ENCODE data around the gene ADISSP.

The ADISSP gene

GRCh38 chr20:3795511-3796468, 28.2 kb upstream of the ADISSP start, which contains the start of gene CDC25B (continued):
- TF ChIP-seq, protein P1, sequence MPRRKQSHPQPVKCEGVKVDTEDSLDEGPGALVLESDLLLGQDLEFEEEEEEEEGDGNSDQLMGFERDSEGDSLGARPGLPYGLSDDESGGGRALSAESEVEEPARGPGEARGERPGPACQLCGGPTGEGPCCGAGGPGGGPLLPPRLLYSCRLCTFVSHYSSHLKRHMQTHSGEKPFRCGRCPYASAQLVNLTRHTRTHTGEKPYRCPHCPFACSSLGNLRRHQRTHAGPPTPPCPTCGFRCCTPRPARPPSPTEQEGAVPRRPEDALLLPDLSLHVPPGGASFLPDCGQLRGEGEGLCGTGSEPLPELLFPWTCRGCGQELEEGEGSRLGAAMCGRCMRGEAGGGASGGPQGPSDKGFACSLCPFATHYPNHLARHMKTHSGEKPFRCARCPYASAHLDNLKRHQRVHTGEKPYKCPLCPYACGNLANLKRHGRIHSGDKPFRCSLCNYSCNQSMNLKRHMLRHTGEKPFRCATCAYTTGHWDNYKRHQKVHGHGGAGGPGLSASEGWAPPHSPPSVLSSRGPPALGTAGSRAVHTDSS (tag by site-specific recombination; IDR thresholded peaks at IDR 0.05): no peak
- TF ChIP-seq ZNF16 (tag by site-specific recombination; IDR thresholded peaks at IDR 0.05; ENCODE audit: low read depth) (no peak), ZNF426 (tag by site-specific recombination; IDR thresholded peaks at IDR 0.05) (no peak), ZNF148 (tag by site-specific recombination; IDR thresholded peaks at IDR 0.05; ENCODE audit: borderline replicate concordance) (no peak), MYNN (tag by site-specific recombination; IDR thresholded peaks at IDR 0.05; ENCODE audit: borderline replicate concordance) (no peak), EGR2 (tag by site-specific recombination; IDR thresholded peaks at IDR 0.05; ENCODE audit: low read depth) (peak; percentile 77), SETDB1 (IDR thresholded peaks at IDR 0.05; ENCODE audit: insufficient read length, low read length) (no peak), ZNF664 (tag by site-specific recombination; IDR thresholded peaks at IDR 0.05) (0 out of 2 replicates have a peak, but pooled peaks have one; percentile 10), KLF1 (tag by site-specific recombination; IDR thresholded peaks at IDR 0.05) (peak; percentile 83), ZNF529 (tag by site-specific recombination; IDR thresholded peaks at IDR 0.05; ENCODE audit: insufficient replicate concordance) (no peak), ZNF544 (tag by site-specific recombination; IDR thresholded peaks at IDR 0.05) (no peak), ZNF692 (tag by site-specific recombination; IDR thresholded peaks at IDR 0.05) (peak; percentile 49; the same call in 1 of the 2 replicates), ZNF416 (tag by site-specific recombination; IDR thresholded peaks at IDR 0.05) (no peak), ZNF660 (tag by site-specific recombination; IDR thresholded peaks at IDR 0.05) (no peak), ZEB2 (tag by site-specific recombination; IDR thresholded peaks at IDR 0.05) (peak; percentile 65), ZNF423 (tag by site-specific recombination; IDR thresholded peaks at IDR 0.05) (peak; percentile 95), ZNF292 (tag by site-specific recombination; IDR thresholded peaks at IDR 0.05; ENCODE audit: borderline replicate concordance, low read depth) (no peak), KLF17 (tag by site-specific recombination; IDR thresholded peaks at IDR 0.05) (peak; percentile 70; the same call in 1 of the 2 replicates), KLF10 (tag by site-specific recombination; IDR thresholded peaks at IDR 0.05) (peak; percentile 93), SALL2 (tag by site-specific recombination; IDR thresholded peaks at IDR 0.05; ENCODE audit: borderline replicate concordance) (no peak), OSR2 (tag by site-specific recombination; IDR thresholded peaks at IDR 0.05) (no peak), ZNF174 (tag by site-specific recombination; IDR thresholded peaks at IDR 0.05) (no peak), ZNF561 (tag by site-specific recombination; IDR thresholded peaks at IDR 0.05; ENCODE audit: borderline replicate concordance) (peak; percentile 51; the same call in 1 of the 2 replicates), SP3 (tag by site-specific recombination; IDR thresholded peaks at IDR 0.05) (peak; percentile 79), ZNF580 (tag by site-specific recombination; IDR thresholded peaks at IDR 0.05) (no peak)
- TF ChIP-seq, protein P2, sequence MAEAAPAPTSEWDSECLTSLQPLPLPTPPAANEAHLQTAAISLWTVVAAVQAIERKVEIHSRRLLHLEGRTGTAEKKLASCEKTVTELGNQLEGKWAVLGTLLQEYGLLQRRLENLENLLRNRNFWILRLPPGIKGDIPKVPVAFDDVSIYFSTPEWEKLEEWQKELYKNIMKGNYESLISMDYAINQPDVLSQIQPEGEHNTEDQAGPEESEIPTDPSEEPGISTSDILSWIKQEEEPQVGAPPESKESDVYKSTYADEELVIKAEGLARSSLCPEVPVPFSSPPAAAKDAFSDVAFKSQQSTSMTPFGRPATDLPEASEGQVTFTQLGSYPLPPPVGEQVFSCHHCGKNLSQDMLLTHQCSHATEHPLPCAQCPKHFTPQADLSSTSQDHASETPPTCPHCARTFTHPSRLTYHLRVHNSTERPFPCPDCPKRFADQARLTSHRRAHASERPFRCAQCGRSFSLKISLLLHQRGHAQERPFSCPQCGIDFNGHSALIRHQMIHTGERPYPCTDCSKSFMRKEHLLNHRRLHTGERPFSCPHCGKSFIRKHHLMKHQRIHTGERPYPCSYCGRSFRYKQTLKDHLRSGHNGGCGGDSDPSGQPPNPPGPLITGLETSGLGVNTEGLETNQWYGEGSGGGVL (tag by site-specific recombination; IDR thresholded peaks at IDR 0.05): peak; percentile 61; the same call in 1 of the 2 replicates
- TF ChIP-seq, protein P3, sequence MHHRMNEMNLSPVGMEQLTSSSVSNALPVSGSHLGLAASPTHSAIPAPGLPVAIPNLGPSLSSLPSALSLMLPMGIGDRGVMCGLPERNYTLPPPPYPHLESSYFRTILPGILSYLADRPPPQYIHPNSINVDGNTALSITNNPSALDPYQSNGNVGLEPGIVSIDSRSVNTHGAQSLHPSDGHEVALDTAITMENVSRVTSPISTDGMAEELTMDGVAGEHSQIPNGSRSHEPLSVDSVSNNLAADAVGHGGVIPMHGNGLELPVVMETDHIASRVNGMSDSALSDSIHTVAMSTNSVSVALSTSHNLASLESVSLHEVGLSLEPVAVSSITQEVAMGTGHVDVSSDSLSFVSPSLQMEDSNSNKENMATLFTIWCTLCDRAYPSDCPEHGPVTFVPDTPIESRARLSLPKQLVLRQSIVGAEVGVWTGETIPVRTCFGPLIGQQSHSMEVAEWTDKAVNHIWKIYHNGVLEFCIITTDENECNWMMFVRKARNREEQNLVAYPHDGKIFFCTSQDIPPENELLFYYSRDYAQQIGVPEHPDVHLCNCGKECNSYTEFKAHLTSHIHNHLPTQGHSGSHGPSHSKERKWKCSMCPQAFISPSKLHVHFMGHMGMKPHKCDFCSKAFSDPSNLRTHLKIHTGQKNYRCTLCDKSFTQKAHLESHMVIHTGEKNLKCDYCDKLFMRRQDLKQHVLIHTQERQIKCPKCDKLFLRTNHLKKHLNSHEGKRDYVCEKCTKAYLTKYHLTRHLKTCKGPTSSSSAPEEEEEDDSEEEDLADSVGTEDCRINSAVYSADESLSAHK (tag by site-specific recombination; IDR thresholded peaks at IDR 0.05): 0 out of 2 replicates have a peak, but pooled peaks have one; percentile 40
